Measurements from ENCODE around the gene LRRC8E. TPM values are rescaled to one million over a fixed set of nuclear protein-coding genes. Genes with fewer than 3 reads are reported as not detected.

The LRRC8E gene
- total RNA-seq, 1 donor = 10.5 TPM

DNA sequence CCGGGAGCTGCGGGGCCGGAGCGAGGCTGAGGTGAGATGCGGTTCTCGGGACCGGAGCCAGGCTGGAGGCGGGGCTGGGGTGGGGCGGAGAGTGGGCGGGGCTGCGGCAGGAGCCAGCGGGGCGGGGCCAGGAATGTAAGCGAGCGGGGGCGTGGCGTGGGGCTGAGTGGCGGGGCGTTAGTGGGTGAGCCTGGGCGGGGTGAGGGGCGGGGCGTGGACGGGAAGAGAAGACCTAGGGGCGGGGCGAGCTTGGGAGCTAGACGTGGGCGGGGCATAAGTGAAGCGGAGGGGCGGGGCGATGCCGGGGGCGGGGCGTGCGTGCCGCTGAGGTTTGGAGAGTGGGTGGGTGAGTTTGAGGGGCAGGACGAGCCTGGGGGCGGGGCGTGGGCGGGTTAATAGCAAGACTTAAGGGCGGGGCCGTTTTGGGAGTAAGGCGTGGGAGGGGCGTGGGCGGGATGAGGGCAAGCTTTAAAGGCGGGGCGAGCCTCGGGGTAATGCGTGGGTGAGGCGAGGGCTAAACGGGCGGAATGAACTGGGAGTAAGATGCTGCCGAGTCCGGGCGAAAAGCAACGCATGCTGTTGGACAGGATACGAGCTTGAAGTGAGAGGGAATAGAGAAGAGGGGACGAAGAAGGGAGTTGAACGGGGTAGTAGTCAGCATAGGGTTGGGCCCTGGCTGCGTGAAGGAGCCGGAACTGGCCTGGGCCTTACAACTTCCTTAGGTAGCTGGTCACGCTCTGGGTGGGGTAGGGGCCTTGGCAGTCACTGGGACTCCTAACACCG lies 32.4 kb downstream of the LRRC8E start:
- Histone ChIP-seq H3K36me3 (ENCODE audit: insufficient read depth, low read length) (peaks cover 14% of the 10 kb centered on the region), H3K4me1 (ENCODE audit: insufficient read depth, low read length) (peaks cover 21% of the 10 kb centered on the region), H3K27ac (ENCODE audit: low read depth, low read length) (peak overlapping the region; percentile 91), H4K20me1 (ENCODE audit: insufficient read depth, low read length) (peaks cover 9% of the 10 kb centered on the region), H3K4me3 (ENCODE audit: insufficient read depth, low read length) (peak overlapping the region; percentile 80), H3K27me3 (ENCODE audit: insufficient read depth, low read length) (peaks cover 20% of the 10 kb centered on the region), H3K4me2 (ENCODE audit: insufficient read depth, low read length) (peak overlapping the region; percentile 91), H3K9me3 (ENCODE audit: low read depth, low read length) (no peaks in the 10 kb centered on the region), H2AFZ (ENCODE audit: low read length) (peak overlapping the region; percentile 85), H3K79me2 (ENCODE audit: insufficient read depth, low read length) (peaks cover 17% of the 10 kb centered on the region)
- no peak for TF ChIP-seq CTCF (IDR thresholded peaks at IDR 0.05; ENCODE audit: extremely low read depth, low read depth, low read length)
- DNase-seq (ENCODE audit: insufficient read length, low spot score, missing footprints) = peak; percentile 100

DNA sequence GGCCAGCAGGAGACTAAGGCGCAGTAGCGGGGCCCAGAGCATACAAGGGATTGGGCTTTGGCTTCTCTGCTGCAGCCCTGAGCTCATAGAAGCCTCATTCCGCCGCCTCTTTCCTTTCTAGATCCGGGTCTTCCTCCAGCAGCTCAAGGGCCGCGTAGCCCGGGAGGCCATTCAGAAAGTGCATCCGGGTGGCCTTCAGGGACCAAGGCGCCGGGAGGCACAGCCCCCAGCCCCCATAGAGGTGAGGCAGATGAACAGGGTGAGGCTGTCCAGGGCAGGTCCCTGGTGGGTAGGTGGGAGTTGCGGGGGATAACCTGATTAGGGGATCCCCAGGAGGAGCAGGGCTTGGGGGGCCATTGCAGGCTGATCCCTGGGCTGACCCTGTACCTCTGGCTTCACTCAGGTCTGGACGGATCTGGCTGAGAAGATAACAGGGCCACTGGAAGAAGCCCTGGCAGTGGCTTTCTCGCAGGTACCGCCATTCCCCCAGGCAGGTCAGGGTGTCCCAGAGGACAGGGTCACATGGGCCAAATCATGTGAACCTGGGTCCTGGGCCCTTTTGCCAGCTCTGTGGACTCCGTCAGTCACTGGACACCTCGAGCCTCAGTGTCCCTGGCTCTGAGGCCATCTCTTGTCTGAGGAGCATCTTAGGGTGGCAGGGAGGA lies 33.1 kb downstream of the LRRC8E start:
- peak overlapping the region; percentile 91 for H3K4me2 ChIP-seq (ENCODE audit: insufficient read depth, low read length)
- peaks cover 22% of the 10 kb centered on the region for H3K4me1 ChIP-seq (ENCODE audit: insufficient read depth, low read length)
- peaks cover 16% of the 10 kb centered on the region for H3K27me3 ChIP-seq (ENCODE audit: insufficient read depth, low read length)
- DNase-seq (ENCODE audit: insufficient read length, low spot score, missing footprints) = peak; percentile 63
- peaks cover 17% of the 10 kb centered on the region for H3K79me2 ChIP-seq (ENCODE audit: insufficient read depth, low read length)
- peak overlapping the region; percentile 91 for H3K27ac ChIP-seq (ENCODE audit: low read depth, low read length)
- no peaks in the 10 kb centered on the region for H3K9me3 ChIP-seq (ENCODE audit: low read depth, low read length)
- H4K20me1 ChIP-seq (ENCODE audit: insufficient read depth, low read length) = peaks cover 9% of the 10 kb centered on the region
- peak overlapping the region; percentile 85 for H2AFZ ChIP-seq (ENCODE audit: low read length)
- peak overlapping the region; percentile 72 for H3K4me3 ChIP-seq (ENCODE audit: insufficient read depth, low read length)
- H3K36me3 ChIP-seq (ENCODE audit: insufficient read depth, low read length) = peaks cover 14% of the 10 kb centered on the region
- no peak for TF ChIP-seq CTCF (IDR thresholded peaks at IDR 0.05; ENCODE audit: extremely low read depth, low read depth, low read length)

DNA sequence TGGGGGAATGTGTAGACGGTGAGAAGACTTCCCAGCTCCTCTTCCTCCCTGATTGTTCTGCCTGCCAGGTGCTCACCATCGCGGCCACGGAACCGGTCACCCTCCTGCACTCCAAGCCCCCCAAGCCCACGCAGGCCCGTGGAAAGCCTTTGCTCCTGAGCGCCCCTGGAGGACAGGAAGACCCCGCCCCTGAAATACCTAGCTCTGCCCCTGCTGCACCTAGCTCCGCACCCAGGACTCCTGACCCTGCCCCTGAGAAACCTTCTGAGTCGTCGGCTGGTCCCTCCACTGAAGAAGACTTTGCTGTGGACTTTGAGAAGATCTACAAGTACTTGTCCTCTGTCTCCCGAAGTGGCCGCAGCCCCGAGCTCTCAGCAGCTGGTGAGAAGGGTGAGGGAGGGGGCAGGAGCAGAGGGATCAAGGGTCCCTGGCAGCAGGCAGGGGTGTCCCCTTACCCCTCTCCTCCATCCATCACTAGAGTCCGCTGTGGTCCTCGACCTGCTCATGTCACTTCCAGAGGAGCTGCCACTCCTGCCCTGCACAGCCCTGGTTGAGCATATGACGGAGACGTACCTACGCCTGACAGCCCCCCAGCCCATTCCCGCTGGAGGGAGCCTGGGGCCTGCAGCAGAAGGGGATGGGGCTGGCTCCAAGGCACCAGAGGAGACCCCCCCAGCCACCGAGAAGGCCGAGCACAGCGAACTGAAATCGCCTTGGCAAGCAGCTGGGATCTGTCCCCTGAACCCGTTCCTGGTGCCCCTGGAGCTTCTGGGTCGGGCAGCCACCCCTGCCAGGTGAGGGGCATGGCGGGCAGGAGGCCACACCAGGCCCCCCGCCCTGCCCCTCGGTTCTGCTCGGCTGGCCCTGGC lies 33.9 kb downstream of the LRRC8E start:
- TF ChIP-seq CTCF (IDR thresholded peaks at IDR 0.05; ENCODE audit: extremely low read depth, low read depth, low read length) = no peak
- peak; percentile 52 for DNase-seq (ENCODE audit: insufficient read length, low spot score, missing footprints)
- Histone ChIP-seq H3K27me3 (ENCODE audit: insufficient read depth, low read length) (peaks cover 12% of the 10 kb centered on the region), H3K27ac (ENCODE audit: low read depth, low read length) (peak overlapping the region; percentile 91), H4K20me1 (ENCODE audit: insufficient read depth, low read length) (peaks cover 9% of the 10 kb centered on the region), H3K9me3 (ENCODE audit: low read depth, low read length) (no peaks in the 10 kb centered on the region), H3K79me2 (ENCODE audit: insufficient read depth, low read length) (peaks cover 17% of the 10 kb centered on the region), H3K4me2 (ENCODE audit: insufficient read depth, low read length) (peak overlapping the region; percentile 91), H3K4me1 (ENCODE audit: insufficient read depth, low read length) (peaks cover 23% of the 10 kb centered on the region), H3K36me3 (ENCODE audit: insufficient read depth, low read length) (peaks cover 14% of the 10 kb centered on the region), H2AFZ (ENCODE audit: low read length) (no peak overlapping the region), H3K4me3 (ENCODE audit: insufficient read depth, low read length) (peak overlapping the region; percentile 72)

Data from osteoblast (primary cell).